GM04504 (cell line): ENCODE data around the gene METRN.

Source experiments
- DNase-seq: peaks from one replicate; pipeline ENCODE4 v3.0.0-alpha.2; 2012; ENCODE audit warnings: low read depth

Gene METRN

DNA sequence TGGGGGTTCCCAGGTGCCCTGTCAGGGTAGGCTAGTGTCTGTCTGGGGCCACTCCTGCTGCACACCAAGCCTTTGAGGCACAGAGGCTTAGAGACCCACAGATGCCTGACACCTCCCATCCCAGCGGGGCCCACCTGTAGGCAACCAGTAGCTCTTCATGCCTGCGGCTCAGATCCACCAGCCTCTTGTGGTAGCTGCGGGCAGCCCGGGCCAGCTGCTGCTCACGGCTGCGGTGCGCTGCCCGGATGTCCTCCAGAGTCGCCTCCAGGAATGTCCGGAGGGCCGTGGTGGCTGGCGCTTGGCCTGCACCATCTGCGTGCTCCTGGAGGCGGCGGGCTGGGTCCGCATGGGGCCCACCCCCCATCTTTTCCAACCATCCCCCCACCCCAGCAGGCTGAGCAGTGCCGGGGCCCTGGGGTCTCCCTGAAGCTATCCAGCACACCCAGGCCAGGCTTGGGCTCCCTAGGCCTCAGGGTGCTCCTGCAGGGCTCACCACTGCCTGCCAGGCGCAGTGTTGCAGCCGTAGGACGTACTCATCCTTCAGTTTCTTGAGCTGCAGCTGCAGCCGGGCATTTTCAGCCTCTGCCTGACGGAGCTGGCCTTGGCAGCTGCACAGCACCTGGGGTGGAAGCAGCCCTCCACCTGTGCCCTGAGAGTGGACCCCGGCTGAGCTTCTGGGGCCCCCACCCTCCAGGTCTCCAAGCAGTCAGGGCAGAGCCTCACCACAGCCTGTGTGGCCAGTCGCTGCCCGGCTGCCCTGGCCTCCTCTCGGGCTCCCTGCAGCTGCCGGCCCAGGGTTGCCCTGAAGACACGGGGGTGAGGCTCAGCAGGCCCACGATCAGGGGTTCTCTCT lies 9.5 kb downstream of the METRN start:
- no peak for DNase-seq

- no peak for DNase-seq
Measured at GRCh38 chr16:725041-725376, 10.1 kb downstream of the METRN start.

DNA sequence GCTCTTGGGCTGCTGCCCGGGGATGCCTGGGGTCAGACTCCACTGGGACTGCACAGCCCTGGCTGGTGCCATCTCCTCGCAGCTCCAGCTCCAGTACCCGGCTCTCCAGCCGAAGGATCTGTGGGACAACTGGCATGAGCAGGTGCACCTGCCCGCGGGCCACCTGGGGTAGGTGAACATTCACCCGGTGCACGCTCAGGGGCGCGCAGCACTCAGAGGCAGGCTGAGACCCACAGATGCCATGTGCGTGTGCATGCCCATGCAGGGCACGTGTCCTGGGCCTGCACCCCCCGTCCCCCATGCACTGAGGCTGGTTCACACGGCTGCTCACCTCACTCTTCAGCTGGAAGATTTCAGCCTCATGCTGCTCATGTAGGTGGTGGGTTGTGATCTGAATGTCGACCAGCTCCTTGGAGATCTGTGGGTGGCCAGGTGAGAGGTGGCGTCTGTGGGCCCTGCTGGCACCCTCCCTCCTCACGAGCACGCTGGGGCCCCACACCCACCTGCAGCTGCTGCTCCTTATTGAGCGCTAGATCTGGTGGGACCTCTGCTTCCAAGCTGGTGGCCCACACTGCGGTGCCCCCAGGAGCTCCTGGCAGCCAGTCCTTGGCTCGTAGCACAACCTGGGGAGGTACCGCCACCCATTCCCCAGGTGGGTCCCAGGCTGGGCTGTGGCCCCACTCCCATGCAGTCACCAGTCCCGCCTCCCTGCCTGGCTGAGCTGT lies 10.7 kb downstream of the METRN start:
- DNase-seq: no peak

DNA sequence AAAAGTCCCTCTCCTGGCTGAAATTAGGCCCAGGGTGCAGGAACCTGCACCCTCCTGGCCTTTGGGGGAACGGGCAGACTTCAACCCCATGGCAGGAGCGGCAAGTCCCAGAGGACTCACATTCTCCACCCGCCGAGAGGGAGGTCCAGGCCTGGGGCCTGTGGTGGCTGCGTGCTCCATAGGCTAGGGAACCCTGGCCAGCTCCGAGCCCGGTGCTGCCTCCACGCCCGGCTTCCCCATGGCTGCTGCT lies 11.2 kb downstream of the METRN start:
- no peak for DNase-seq

- DNase-seq: no peak
Measured at GRCh38 chr16:726438-727290, 11.7 kb downstream of the METRN start, which contains the start of the genes CCDC78 and HAGHL. CCDC78 (minus strand) TSS chr16:726443; CDS start chr16:726367, 76 bp downstream. HAGHL (plus strand) TSS chr16:727106; CDS start chr16:727510, 404 bp downstream.

GRCh38 chr16:727291-727977 lies 12.5 kb downstream of the METRN start:
- no peak for DNase-seq

GRCh38 chr16:728131-728889 lies 13.4 kb downstream of the METRN start:
- no peak for DNase-seq

DNA sequence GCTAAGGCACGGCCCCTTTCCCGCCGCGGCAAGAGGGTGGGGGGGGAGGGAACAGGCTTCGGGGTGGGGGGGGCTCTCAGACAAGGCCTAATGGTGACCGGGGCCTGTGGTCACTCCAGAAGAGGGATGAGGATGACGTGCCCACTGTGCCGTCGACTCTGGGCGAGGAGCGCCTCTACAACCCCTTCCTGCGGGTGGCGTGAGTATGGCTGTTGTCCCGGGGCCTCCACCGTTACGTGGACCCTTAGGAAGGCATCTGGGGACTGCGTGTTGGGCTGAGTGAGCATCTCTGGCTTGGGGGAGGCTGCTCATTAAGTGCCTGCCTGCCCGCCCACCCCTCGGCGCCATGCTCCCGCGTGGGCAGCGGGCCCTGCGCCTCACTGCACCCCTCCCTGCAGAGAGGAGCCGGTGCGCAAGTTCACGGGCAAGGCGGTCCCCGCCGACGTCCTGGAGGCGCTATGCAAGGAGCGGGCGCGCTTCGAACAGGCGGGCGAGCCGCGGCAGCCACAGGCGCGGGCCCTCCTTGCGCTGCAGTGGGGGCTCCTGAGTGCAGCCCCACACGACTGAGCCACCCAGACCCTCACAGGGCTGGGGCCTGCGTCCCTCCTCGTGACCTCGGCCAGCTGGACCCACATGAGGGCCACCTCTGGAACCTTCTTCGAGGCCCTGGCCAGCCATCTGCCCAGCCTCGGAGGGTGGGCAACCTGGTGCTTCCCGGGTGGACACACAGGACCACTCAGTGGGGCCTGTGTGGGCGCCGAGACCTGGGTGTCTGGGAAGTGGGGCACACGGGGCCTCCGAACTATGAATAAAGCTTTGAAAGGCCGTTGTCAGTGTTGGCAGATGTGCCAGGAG lies 14.2 kb downstream of the METRN start:
- DNase-seq: no peak

DNA sequence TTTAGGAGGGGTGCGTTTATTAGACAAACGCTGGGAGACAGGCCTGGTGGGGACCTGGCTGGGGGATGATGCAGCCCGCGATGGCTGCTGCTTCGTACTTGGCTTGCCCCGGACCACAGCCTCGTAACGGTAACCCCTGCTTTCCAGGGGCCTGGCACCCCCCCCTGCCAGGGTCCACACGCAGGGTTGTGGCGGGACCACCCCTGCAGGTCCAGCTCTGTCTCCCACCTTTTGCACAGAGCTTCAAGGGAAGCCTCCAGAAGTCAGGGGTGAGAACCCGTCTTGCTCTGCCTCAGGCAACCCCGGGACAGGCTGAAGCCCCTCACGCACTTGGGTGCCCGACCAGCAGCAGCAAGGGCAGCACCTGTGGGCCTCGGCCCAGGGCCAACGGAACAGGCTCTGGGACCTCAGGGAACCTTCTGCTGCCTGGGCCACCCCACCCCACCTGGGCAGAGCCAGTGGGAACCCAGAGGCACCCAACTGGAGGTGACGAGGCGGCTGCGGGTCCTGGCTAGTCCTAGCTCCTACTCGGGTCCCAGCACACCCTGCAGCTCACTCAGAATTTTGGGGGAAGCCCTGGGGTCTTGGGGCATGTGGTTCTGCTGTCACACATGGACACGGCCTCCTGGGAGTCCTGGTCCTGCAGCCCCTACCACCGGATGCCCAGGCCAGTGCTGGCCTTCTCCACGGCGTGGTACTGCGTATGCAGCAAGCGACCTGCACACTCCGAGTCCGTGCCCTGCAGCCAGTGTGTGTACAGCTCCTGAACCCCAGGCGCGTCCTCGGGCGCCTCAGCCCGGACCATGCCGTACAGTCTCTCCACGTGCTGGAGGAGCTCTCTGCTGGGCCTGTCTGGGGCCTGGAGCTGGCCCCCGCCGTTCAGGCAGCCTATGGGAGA lies 15.1 kb downstream of the METRN start:
- no peak for DNase-seq

DNA sequence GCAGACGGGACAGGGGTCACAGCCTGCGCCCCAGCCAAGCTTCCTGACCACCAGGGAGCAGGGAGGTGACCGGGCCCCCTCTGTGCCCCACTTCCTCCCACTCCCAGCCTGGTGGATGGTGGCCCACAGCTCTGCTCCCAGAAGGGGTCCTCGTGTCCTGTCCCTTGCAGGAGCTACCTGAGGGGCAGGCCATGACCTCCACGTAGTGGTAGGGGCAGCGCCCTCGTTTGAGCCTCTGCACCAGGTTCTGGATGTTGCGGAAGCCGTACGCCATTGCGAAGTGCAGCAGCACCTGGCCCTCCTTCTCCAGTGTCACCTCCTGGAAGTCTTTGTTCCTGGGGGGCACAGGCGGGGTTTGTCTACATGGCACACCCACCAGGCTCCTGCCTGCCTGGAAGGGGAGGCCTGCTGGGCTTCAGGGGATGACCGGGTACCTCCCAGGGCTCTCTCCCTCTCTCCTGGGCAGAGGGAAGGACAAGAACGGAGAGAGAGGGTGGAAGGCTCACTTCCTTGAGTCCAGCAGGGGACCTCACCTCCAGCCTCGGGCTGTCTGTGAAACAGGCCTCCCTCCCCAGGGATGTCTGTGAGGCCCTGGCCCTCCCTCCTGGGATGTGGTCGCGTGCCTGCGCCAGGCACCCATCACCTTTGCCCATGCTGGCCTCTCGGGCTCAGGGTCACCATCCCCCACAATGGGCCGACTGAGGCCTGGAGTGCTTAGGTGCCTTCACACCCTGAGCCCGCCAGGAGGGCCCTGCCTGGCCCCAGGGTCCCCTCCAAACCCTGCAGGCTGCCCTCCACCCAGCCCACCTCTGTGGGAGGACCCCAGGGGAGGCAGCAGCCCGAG lies 16.0 kb downstream of the METRN start:
- no peak for DNase-seq

DNA sequence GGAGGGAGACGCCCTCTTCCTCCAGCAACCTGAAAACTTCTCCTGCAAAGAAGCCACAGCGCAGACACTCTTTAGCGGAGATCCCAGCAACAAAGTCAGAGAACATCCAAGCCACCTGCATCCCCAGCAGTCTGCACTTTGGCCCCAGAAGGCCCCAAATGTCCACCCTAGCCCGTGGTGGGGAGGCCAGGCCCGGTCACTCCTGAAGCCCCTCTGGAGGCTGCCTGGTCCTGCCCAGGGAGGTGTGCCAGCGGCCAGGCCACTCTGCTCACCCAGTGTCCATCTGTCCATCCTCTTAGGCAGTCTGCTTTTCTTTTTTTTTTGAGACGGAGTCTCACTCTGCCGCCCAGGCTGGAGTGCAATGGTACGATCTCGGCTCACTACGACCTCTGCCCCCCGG lies 17.4 kb downstream of the METRN start:
- no peak for DNase-seq

DNA sequence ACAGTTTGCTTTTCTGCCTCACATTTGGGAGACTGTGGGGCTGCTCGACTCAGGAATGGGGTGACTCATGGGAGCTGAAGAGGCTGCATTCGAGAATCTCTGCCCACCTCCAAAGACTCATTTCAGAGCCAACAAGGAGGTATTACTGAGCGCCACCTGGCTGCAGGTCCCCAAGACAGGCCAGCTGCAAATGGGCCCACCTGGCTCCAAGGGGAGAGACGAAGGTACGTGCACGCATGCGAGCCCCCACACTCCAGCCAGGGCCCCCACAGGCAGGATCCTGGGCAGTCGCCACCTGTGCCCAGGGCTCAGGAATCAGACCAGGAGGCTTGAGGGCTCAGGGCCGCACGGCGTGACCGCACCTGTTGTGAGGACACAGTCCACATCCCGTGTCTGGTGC lies 18.0 kb downstream of the METRN start:
- no peak for DNase-seq

- DNase-seq: no peak
Measured at GRCh38 chr16:733382-734207, 18.7 kb downstream of the METRN start.

- DNase-seq: no peak
Measured at GRCh38 chr16:734208-734980, 19.5 kb downstream of the METRN start.

- DNase-seq: no peak
Measured at GRCh38 chr16:734981-735881, 20.3 kb downstream of the METRN start.

GRCh38 chr16:735982-736453 lies 21.1 kb downstream of the METRN start:
- DNase-seq: no peak
